WTC11 (cell line): ENCODE data around the gene APBA1. TPM values are rescaled to one million over a fixed set of nuclear protein-coding genes. Genes with fewer than 3 reads are reported as not detected.

Experiments used
- ATAC-seq: fragments of 200-7000 bp; cut with Tn5 transposase; 2 replicates; pipeline ENCODE4 v1.10.0; 2021; ENCODE audit warnings: mild to moderate bottlenecking, moderate library complexity
- CTCF ChIA-PET: fragments of 300-600 bp; sonication (Branson Sonifier 250); formaldehyde crosslinking; loops from one replicate; lab custom pipeline; 2021; ENCODE audit warnings: antibody characterized with exemption; lab: Charles Lee
- POLR2A ChIA-PET: fragments of 350-600 bp; sonication (Branson Sonifier 250); formaldehyde crosslinking; loops from one replicate; lab custom pipeline; 2021; ENCODE audit warnings: antibody characterized with exemption; lab: Charles Lee
- DNase-seq: peaks from one replicate; pipeline ENCODE4 v3.0.0; 2021; ENCODE audit warnings: low spot score
- H3K27ac Mint-ChIP-seq: 2 replicates; pipeline ENCODE4 v1.8.0; 2021; ENCODE audit warnings: mixed read lengths
- H3K27me3 Mint-ChIP-seq: 2 replicates; pipeline ENCODE4 v1.8.0; 2021; ENCODE audit warnings: low read depth, mild to moderate bottlenecking, moderate library complexity, mixed read lengths
- H3K36me3 Mint-ChIP-seq: 2 replicates; pipeline ENCODE4 v1.8.0; 2021; ENCODE audit warnings: mixed read lengths
- H3K4me1 Mint-ChIP-seq: 2 replicates; pipeline ENCODE4 v1.8.0; 2022; ENCODE audit warnings: mixed read lengths
- H3K4me3 Mint-ChIP-seq: 2 replicates; pipeline ENCODE4 v1.8.0; 2021; ENCODE audit warnings: mild to moderate bottlenecking, moderate library complexity, mixed read lengths
- H3K9me3 Mint-ChIP-seq: 2 replicates; pipeline ENCODE4 v1.8.0; 2021; ENCODE audit warnings: mixed read lengths
- AFF4 ChIP-seq: sonication (generic); formaldehyde crosslinking; IDR thresholded peaks from 2 replicates; pipeline ENCODE4 v1.8.1; 2023; ENCODE audit warnings: mild to moderate bottlenecking, missing genetic modification reagents, borderline replicate concordance
- HMGA2 ChIP-seq: fragments of 250-450 bp; sonication (Bioruptor Pico); IDR thresholded peaks from 2 replicates; pipeline ENCODE4 v1.4.0; 2021; ENCODE audit warnings: mild to moderate bottlenecking, moderate library complexity
- NR1H2 ChIP-seq: sonication (generic); formaldehyde crosslinking; IDR thresholded peaks from 2 replicates; pipeline ENCODE4 v1.9.0; 2021; ENCODE audit warnings: mild to moderate bottlenecking, moderate library complexity, missing genetic modification reagents
- PRRX2 ChIP-seq: fragments of 250-450 bp; sonication (Bioruptor Pico); IDR thresholded peaks from 2 replicates; pipeline ENCODE4 v1.8.0; 2021; ENCODE audit warnings: mild to moderate bottlenecking
- SMAD3 ChIP-seq: sonication (generic); formaldehyde crosslinking; IDR thresholded peaks from 2 replicates; pipeline ENCODE4 v1.8.0; 2022; ENCODE audit warnings: missing genetic modification reagents, mild to moderate bottlenecking, borderline replicate concordance
- ZBTB43 ChIP-seq: sonication (generic); formaldehyde crosslinking; IDR thresholded peaks from 2 replicates; pipeline ENCODE4 v1.8.1; 2023; ENCODE audit warnings: mild to moderate bottlenecking, missing genetic modification reagents
- ZSCAN18 ChIP-seq: fragments of 250-450 bp; sonication (Bioruptor Pico); IDR thresholded peaks from 2 replicates; pipeline ENCODE4 v2.1.2; 2022; ENCODE audit warnings: mild to moderate bottlenecking, moderate library complexity
- total RNA-seq: library from RNA; stranded (reverse); gene quantifications from 3 replicates; pipeline ENCODE4 v1.2.3, GENCODE V29; 2021
- TF ChIP-seq, protein P1 (sequence below): sonication (generic); formaldehyde crosslinking; IDR thresholded peaks from 2 replicates; pipeline ENCODE4 v1.8.1; 2022; ENCODE audit warnings: mild to moderate bottlenecking, missing genetic modification reagents, moderate library complexity, borderline replicate concordance
- TF ChIP-seq, protein P2 (sequence below): sonication (generic); formaldehyde crosslinking; IDR thresholded peaks from 2 replicates; pipeline ENCODE4 v1.8.0; 2022; ENCODE audit warnings: mild to moderate bottlenecking, missing genetic modification reagents
- TF ChIP-seq, protein P3 (sequence below): fragments of 250-450 bp; sonication (Bioruptor Pico); IDR thresholded peaks from 2 replicates; pipeline ENCODE4 v1.9.0; 2021; ENCODE audit warnings: mild to moderate bottlenecking, borderline replicate concordance
- TF ChIP-seq, protein P4 (sequence below): sonication (generic); formaldehyde crosslinking; IDR thresholded peaks from 2 replicates; pipeline ENCODE4 v1.8.0; 2023; ENCODE audit warnings: missing genetic modification reagents, mild to moderate bottlenecking, borderline replicate concordance

Gene APBA1
- total RNA-seq, 1 experiment from 2014 or later: 0.94 TPM

GRCh38 chr9:69655065-69655464, 17.1 kb downstream of the APBA1 start:
- Mint-ChIP-seq H3K27me3 (no peaks in the 10 kb centered on the region), H3K9me3 (peaks cover 6% of the 10 kb centered on the region; the same call in 1 of the 2 replicates), H3K4me1 (peaks cover 13% of the 10 kb centered on the region), H3K4me3 (no peak overlapping the region), H3K36me3 (no peaks in the 10 kb centered on the region), H3K27ac (no peak overlapping the region)
- ChIA-PET CTCF (no interaction called here), POLR2A (no interaction called here)
- DNase-seq (no peak), ATAC-seq (no peak)
- TF ChIP-seq, protein P1, sequence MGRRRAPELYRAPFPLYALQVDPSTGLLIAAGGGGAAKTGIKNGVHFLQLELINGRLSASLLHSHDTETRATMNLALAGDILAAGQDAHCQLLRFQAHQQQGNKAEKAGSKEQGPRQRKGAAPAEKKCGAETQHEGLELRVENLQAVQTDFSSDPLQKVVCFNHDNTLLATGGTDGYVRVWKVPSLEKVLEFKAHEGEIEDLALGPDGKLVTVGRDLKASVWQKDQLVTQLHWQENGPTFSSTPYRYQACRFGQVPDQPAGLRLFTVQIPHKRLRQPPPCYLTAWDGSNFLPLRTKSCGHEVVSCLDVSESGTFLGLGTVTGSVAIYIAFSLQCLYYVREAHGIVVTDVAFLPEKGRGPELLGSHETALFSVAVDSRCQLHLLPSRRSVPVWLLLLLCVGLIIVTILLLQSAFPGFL (CRISPR knock-in tag): no peak
- TF ChIP-seq, protein P2, sequence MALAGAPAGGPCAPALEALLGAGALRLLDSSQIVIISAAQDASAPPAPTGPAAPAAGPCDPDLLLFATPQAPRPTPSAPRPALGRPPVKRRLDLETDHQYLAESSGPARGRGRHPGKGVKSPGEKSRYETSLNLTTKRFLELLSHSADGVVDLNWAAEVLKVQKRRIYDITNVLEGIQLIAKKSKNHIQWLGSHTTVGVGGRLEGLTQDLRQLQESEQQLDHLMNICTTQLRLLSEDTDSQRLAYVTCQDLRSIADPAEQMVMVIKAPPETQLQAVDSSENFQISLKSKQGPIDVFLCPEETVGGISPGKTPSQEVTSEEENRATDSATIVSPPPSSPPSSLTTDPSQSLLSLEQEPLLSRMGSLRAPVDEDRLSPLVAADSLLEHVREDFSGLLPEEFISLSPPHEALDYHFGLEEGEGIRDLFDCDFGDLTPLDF (CRISPR knock-in tag): no peak
- TF ChIP-seq HMGA2 (CRISPR knock-in tag) (no peak), PRRX2 (CRISPR knock-in tag) (no peak), ZBTB43 (CRISPR knock-in tag) (no peak), NR1H2 (CRISPR knock-in tag) (no peak), AFF4 (CRISPR knock-in tag) (no peak), SMAD3 (CRISPR knock-in tag) (no peak), ZSCAN18 (CRISPR knock-in tag) (no peak)
- TF ChIP-seq, protein P3, sequence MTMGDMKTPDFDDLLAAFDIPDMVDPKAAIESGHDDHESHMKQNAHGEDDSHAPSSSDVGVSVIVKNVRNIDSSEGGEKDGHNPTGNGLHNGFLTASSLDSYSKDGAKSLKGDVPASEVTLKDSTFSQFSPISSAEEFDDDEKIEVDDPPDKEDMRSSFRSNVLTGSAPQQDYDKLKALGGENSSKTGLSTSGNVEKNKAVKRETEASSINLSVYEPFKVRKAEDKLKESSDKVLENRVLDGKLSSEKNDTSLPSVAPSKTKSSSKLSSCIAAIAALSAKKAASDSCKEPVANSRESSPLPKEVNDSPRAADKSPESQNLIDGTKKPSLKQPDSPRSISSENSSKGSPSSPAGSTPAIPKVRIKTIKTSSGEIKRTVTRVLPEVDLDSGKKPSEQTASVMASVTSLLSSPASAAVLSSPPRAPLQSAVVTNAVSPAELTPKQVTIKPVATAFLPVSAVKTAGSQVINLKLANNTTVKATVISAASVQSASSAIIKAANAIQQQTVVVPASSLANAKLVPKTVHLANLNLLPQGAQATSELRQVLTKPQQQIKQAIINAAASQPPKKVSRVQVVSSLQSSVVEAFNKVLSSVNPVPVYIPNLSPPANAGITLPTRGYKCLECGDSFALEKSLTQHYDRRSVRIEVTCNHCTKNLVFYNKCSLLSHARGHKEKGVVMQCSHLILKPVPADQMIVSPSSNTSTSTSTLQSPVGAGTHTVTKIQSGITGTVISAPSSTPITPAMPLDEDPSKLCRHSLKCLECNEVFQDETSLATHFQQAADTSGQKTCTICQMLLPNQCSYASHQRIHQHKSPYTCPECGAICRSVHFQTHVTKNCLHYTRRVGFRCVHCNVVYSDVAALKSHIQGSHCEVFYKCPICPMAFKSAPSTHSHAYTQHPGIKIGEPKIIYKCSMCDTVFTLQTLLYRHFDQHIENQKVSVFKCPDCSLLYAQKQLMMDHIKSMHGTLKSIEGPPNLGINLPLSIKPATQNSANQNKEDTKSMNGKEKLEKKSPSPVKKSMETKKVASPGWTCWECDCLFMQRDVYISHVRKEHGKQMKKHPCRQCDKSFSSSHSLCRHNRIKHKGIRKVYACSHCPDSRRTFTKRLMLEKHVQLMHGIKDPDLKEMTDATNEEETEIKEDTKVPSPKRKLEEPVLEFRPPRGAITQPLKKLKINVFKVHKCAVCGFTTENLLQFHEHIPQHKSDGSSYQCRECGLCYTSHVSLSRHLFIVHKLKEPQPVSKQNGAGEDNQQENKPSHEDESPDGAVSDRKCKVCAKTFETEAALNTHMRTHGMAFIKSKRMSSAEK (CRISPR knock-in tag): no peak
- TF ChIP-seq, protein P4, sequence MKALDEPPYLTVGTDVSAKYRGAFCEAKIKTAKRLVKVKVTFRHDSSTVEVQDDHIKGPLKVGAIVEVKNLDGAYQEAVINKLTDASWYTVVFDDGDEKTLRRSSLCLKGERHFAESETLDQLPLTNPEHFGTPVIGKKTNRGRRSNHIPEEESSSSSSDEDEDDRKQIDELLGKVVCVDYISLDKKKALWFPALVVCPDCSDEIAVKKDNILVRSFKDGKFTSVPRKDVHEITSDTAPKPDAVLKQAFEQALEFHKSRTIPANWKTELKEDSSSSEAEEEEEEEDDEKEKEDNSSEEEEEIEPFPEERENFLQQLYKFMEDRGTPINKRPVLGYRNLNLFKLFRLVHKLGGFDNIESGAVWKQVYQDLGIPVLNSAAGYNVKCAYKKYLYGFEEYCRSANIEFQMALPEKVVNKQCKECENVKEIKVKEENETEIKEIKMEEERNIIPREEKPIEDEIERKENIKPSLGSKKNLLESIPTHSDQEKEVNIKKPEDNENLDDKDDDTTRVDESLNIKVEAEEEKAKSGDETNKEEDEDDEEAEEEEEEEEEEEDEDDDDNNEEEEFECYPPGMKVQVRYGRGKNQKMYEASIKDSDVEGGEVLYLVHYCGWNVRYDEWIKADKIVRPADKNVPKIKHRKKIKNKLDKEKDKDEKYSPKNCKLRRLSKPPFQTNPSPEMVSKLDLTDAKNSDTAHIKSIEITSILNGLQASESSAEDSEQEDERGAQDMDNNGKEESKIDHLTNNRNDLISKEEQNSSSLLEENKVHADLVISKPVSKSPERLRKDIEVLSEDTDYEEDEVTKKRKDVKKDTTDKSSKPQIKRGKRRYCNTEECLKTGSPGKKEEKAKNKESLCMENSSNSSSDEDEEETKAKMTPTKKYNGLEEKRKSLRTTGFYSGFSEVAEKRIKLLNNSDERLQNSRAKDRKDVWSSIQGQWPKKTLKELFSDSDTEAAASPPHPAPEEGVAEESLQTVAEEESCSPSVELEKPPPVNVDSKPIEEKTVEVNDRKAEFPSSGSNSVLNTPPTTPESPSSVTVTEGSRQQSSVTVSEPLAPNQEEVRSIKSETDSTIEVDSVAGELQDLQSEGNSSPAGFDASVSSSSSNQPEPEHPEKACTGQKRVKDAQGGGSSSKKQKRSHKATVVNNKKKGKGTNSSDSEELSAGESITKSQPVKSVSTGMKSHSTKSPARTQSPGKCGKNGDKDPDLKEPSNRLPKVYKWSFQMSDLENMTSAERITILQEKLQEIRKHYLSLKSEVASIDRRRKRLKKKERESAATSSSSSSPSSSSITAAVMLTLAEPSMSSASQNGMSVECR: no peak
